Choroid plexus epithelial cell (primary cell): ENCODE results near the gene RHOBTB1.
"Not testable (repeated sequence)": the region's sequence is repeated elsewhere in the genome, so short reads cannot be mapped to it uniquely, and the experiment has no call there.

ENCODE experiments used
- DNase-seq: peaks from one replicate; pipeline ENCODE4 v3.0.0-alpha.2; 2010; ENCODE audit warnings: low read depth
- H3K4me3 ChIP-seq: 2 replicates; pipeline ENCODE4 v1.5.1; 2011; ENCODE audit warnings: low read depth, mild to moderate bottlenecking, control low read depth, low read length, moderate library complexity
- CTCF ChIP-seq: conservative IDR thresholded peaks from 2 replicates; pipeline ENCODE4 v1.5.1; 2011; ENCODE audit warnings: low read depth, mild to moderate bottlenecking, control low read depth, inconsistent platforms, low read length, moderate library complexity

RHOBTB1 gene

GRCh38 chr10:60908031-60908430 lies 36.0 kb downstream of the RHOBTB1 start:
- no peak for DNase-seq
- no peak for TF ChIP-seq CTCF
- H3K4me3 ChIP-seq, result no peak overlapping the region

GRCh38 chr10:60907236-60907635 lies 36.7 kb downstream of the RHOBTB1 start:
- no peak overlapping the region for H3K4me3 ChIP-seq
- no peak for TF ChIP-seq CTCF
- DNase-seq, result no peak

GRCh38 chr10:60906825-60907224 lies 37.2 kb downstream of the RHOBTB1 start:
- DNase-seq, result not testable (repeated sequence)

GRCh38 chr10:60906411-60906810 lies 37.6 kb downstream of the RHOBTB1 start:
- no peak for TF ChIP-seq CTCF
- no peak for DNase-seq
- no peak overlapping the region for H3K4me3 ChIP-seq

More at GRCh38 chr10:60906825-60907224, 37.2 kb downstream of the RHOBTB1 start:
- H3K4me3 ChIP-seq, result not testable (repeated sequence)

GRCh38 chr10:60905580-60905979 lies 38.4 kb downstream of the RHOBTB1 start:
- TF ChIP-seq CTCF, result no peak
- peak; percentile 68 for DNase-seq
- no peak overlapping the region for H3K4me3 ChIP-seq

- DNase-seq, result no peak
- H3K4me3 ChIP-seq, result no peak overlapping the region
- TF ChIP-seq CTCF, result no peak
Observed at GRCh38 chr10:60903096-60903495, 40.9 kb downstream of the RHOBTB1 start.

GRCh38 chr10:60901561-60902235 lies 42.3 kb downstream of the RHOBTB1 start:
- H3K4me3 ChIP-seq, result no peak overlapping the region
- no peak for TF ChIP-seq CTCF
- DNase-seq, result no peak
